IMR-90 (cell line): ENCODE measurements around the gene PSMG4.

Experiments
- BHLHE40 ChIP-seq: fragments of 150-350 bp; IDR thresholded peaks from 2 replicates; pipeline ENCODE4 v1.6.1; 2016; ENCODE audit warnings: mild to moderate bottlenecking, low read depth, low read length
- CEBPB ChIP-seq: IDR thresholded peaks from 2 replicates; pipeline ENCODE4 v1.6.1; 2012; ENCODE audit warnings: low read depth, low read length, improper control_type of control experiment
- CTCF ChIP-seq: conservative IDR thresholded peaks from 2 replicates; pipeline ENCODE4 v1.5.1; 2012; ENCODE audit warnings: mild to moderate bottlenecking, low read depth, low read length, improper control_type of control experiment
- ELK1 ChIP-seq: fragments of 150-350 bp; IDR thresholded peaks from 2 replicates; pipeline ENCODE4 v1.6.1; 2016; ENCODE audit warnings: low read depth, mild to moderate bottlenecking, low read length, moderate library complexity, borderline replicate concordance
- FOS ChIP-seq: fragments of 150-350 bp; IDR thresholded peaks from 2 replicates; pipeline ENCODE4 v1.6.1; 2016; ENCODE audit warnings: low read depth, low read length
- MAFK ChIP-seq: IDR thresholded peaks from 2 replicates; pipeline ENCODE4 v1.6.1; 2012; ENCODE audit warnings: low read depth, low read length, improper control_type of control experiment
- POLR2A ChIP-seq: IDR thresholded peaks from 2 replicates; pipeline ENCODE4 v1.6.1; 2012; ENCODE audit warnings: mild to moderate bottlenecking, low read depth, low read length
- RAD21 ChIP-seq: IDR thresholded peaks from 2 replicates; pipeline ENCODE4 v1.6.1; 2012; ENCODE audit warnings: low read length, improper control_type of control experiment
- RFX5 ChIP-seq: IDR thresholded peaks from 2 replicates; pipeline ENCODE4 v1.8.0; 2012; ENCODE audit warnings: low read depth, mild to moderate bottlenecking, low read length, moderate library complexity

GRCh38 chr6:3230256-3230882, 28.4 kb upstream of the PSMG4 start:
- TF ChIP-seq CTCF: no peak
- TF ChIP-seq RAD21: no peak
- no peak for TF ChIP-seq POLR2A
- no peak for TF ChIP-seq CEBPB
- no peak for TF ChIP-seq BHLHE40
- no peak for TF ChIP-seq RFX5
- TF ChIP-seq MAFK: no peak
- no peak for TF ChIP-seq FOS
- TF ChIP-seq ELK1: no peak
